ENCODE data around the gene MICOS13.

MICOS13 gene

GRCh38 chr19:5632241-5632612 is 48.1 kb downstream of the MICOS13 start:
- H3K4me3 ChIP-seq (ENCODE audit: low read depth in 1 of 5, low read length in 5 of 5), result peak overlapping the region in 1 of 5 donors; percentile 20
- H3K27ac ChIP-seq (ENCODE audit: low read depth, low read length), result peak overlapping the region; percentile 81
- H3K9ac ChIP-seq (ENCODE audit: low read length in 5 of 5), result no peak overlapping the region
- peaks cover 6 to 52% (median 47%) of the 10 kb centered on the region in 5 donors for H3K4me1 ChIP-seq (ENCODE audit: control insufficient read depth in 5 of 5, insufficient read depth in 5 of 5, low read length in 5 of 5)
- H3K9me3 ChIP-seq (ENCODE audit: control insufficient read depth in 5 of 5, low read length in 5 of 5), result no peaks in the 10 kb centered on the region
- H3K27me3 ChIP-seq (ENCODE audit: control insufficient read depth in 5 of 5, insufficient read depth in 4 of 5, low read length in 5 of 5), result no peaks in the 10 kb centered on the region
- H3K36me3 ChIP-seq (ENCODE audit: control insufficient read depth in 5 of 5, insufficient read depth in 5 of 5, low read length in 5 of 5), result peaks cover 3 to 19% (median 8%) of the 10 kb centered on the region in 5 donors

- H3K9ac ChIP-seq (ENCODE audit: low read length in 5 of 5), result peak overlapping the region in 1 of 5 donors; percentile 3
- peak overlapping the region in 1 of 5 donors; percentile 20 for H3K4me3 ChIP-seq (ENCODE audit: low read depth in 1 of 5, low read length in 5 of 5)
- H3K4me1 ChIP-seq (ENCODE audit: control insufficient read depth in 5 of 5, insufficient read depth in 5 of 5, low read length in 5 of 5), result peaks cover 6 to 56% (median 52%) of the 10 kb centered on the region in 5 donors
- H3K9me3 ChIP-seq (ENCODE audit: control insufficient read depth in 5 of 5, low read length in 5 of 5), result no peaks in the 10 kb centered on the region
- H3K27me3 ChIP-seq (ENCODE audit: control insufficient read depth in 5 of 5, insufficient read depth in 4 of 5, low read length in 5 of 5), result no peaks in the 10 kb centered on the region
- H3K36me3 ChIP-seq (ENCODE audit: control insufficient read depth in 5 of 5, insufficient read depth in 5 of 5, low read length in 5 of 5), result peaks cover 3 to 24% (median 14%) of the 10 kb centered on the region in 5 donors
- peak overlapping the region; percentile 81 for H3K27ac ChIP-seq (ENCODE audit: low read depth, low read length)
These were observed 48.6 kb downstream of the MICOS13 start for GRCh38 chr19:5631567-5632240.

GRCh38 chr19:5628919-5629481 is 51.3 kb downstream of the MICOS13 start:
- peak overlapping the region; percentile 42 for H3K27ac ChIP-seq (ENCODE audit: low read depth, low read length)
- H3K36me3 ChIP-seq (ENCODE audit: control insufficient read depth in 5 of 5, insufficient read depth in 5 of 5, low read length in 5 of 5), result peaks cover 9 to 41% (median 21%) of the 10 kb centered on the region in 5 donors
- H3K9ac ChIP-seq (ENCODE audit: low read length in 5 of 5), result no peak overlapping the region
- no peaks in the 10 kb centered on the region for H3K27me3 ChIP-seq (ENCODE audit: control insufficient read depth in 5 of 5, insufficient read depth in 4 of 5, low read length in 5 of 5)
- no peak overlapping the region for H3K4me3 ChIP-seq (ENCODE audit: low read depth in 1 of 5, low read length in 5 of 5)
- H3K9me3 ChIP-seq (ENCODE audit: control insufficient read depth in 5 of 5, low read length in 5 of 5), result no peaks in the 10 kb centered on the region
- H3K4me1 ChIP-seq (ENCODE audit: control insufficient read depth in 5 of 5, insufficient read depth in 5 of 5, low read length in 5 of 5), result peaks cover 14 to 81% (median 79%) of the 10 kb centered on the region in 5 donors

GRCh38 chr19:5628461-5628860 is 51.9 kb downstream of the MICOS13 start:
- Histone ChIP-seq H3K36me3 (ENCODE audit: control insufficient read depth in 5 of 5, insufficient read depth in 5 of 5, low read length in 5 of 5) (peaks cover 9 to 41% (median 21%) of the 10 kb centered on the region in 5 donors), H3K27ac (ENCODE audit: low read depth, low read length) (peak overlapping the region; percentile 42), H3K27me3 (ENCODE audit: control insufficient read depth in 5 of 5, insufficient read depth in 4 of 5, low read length in 5 of 5) (no peaks in the 10 kb centered on the region), H3K4me1 (ENCODE audit: control insufficient read depth in 5 of 5, insufficient read depth in 5 of 5, low read length in 5 of 5) (peaks cover 14 to 87% (median 84%) of the 10 kb centered on the region in 5 donors), H3K4me3 (ENCODE audit: low read depth in 1 of 5, low read length in 5 of 5) (no peak overlapping the region), H3K9me3 (ENCODE audit: control insufficient read depth in 5 of 5, low read length in 5 of 5) (no peaks in the 10 kb centered on the region), H3K9ac (ENCODE audit: low read length in 5 of 5) (peak overlapping the region in 1 of 5 donors; percentile 38)
